Suprapubic skin (tissue), 4 donors: Measurements from ENCODE around the gene PKP2. TPM values are rescaled to one million over a fixed set of nuclear protein-coding genes. Genes with fewer than 3 reads are reported as not detected.

Experiments used
- DNase-seq, 2 donors: peaks; one replicate each; pipeline ENCODE4 v3.0.0-alpha.2; 2019; ENCODE audit warnings: low spot score in 2 of 2
- H3K27ac ChIP-seq: fragments of 200-600 bp; sonication (generic); one replicate; pipeline ENCODE4 v1.5.1; 2019
- H3K27me3 ChIP-seq: fragments of 200-600 bp; sonication (generic); one replicate; pipeline ENCODE4 v1.5.1; 2019
- H3K36me3 ChIP-seq: fragments of 200-600 bp; sonication (generic); one replicate; pipeline ENCODE4 v1.5.1; 2019
- H3K4me1 ChIP-seq: fragments of 200-600 bp; sonication (generic); one replicate; pipeline ENCODE4 v1.5.1; 2019
- H3K4me3 ChIP-seq: fragments of 200-600 bp; sonication (generic); one replicate; pipeline ENCODE4 v1.5.1; 2019; ENCODE audit warnings: mild to moderate bottlenecking
- H3K9me3 ChIP-seq: fragments of 200-600 bp; sonication (generic); one replicate; pipeline ENCODE4 v1.5.1; 2019
- CTCF ChIP-seq, 2 donors: fragments of 200-600 bp in 1 of 2; fragments of 450-650 bp in 1 of 2; sonication (generic) in 1 of 2; IDR thresholded peaks; one replicate each; pipeline ENCODE4 v1.5.1; 2016 to 2019; ENCODE audit warnings: antibody characterized with exemption in 2 of 2, mild to moderate bottlenecking in 1 of 2, moderate library complexity in 1 of 2
- EP300 ChIP-seq: sonication (generic); formaldehyde crosslinking; IDR thresholded peaks from one replicate; pipeline ENCODE4 v1.6.1; 2017; ENCODE audit warnings: antibody characterized with exemption
- POLR2A ChIP-seq, 2 donors: fragments of 450-650 bp; IDR thresholded peaks; one replicate each; pipeline ENCODE4 v1.6.1; 2017; ENCODE audit warnings: antibody characterized with exemption in 2 of 2, mild to moderate bottlenecking in 2 of 2, moderate library complexity in 2 of 2
- POLR2AphosphoS5 ChIP-seq, 3 donors: sonication (generic); formaldehyde crosslinking; IDR thresholded peaks; one replicate each; pipeline ENCODE4 v1.6.1; 2017; ENCODE audit warnings: antibody characterized with exemption in 3 of 3
- WGBS: methylation state at CpG from one replicate; pipeline ENCODE4 v1.1.5; 2018; 5-methylcytosine and 5-hydroxymethylcytosine counted together
- total RNA-seq, 4 donors: library from RNA; depleted of rRNA; stranded (reverse); fragments of >200 nt; gene quantifications; one replicate each; pipeline ENCODE4 v1.1.0, GENCODE V29; 2016

PKP2 gene
- total RNA-seq, 4 donors from 2014 or later = 5.4 to 16.3 (median 6.0) TPM

- H3K9me3 ChIP-seq = no peaks in the 10 kb centered on the region
- H3K4me3 ChIP-seq = no peak overlapping the region
- H3K36me3 ChIP-seq = no peaks in the 10 kb centered on the region
- no peaks in the 10 kb centered on the region for H3K4me1 ChIP-seq
- DNase-seq = no peak
- H3K27me3 ChIP-seq = no peaks in the 10 kb centered on the region
- no peak for TF ChIP-seq POLR2AphosphoS5 (IDR thresholded peaks at IDR 0.05)
- no peak for TF ChIP-seq POLR2A (IDR thresholded peaks at IDR 0.05)
- no peak for TF ChIP-seq EP300
- no peak for TF ChIP-seq CTCF (IDR thresholded peaks at IDR 0.05)
- H3K27ac ChIP-seq = no peak overlapping the region
- WGBS = 79% methylated on average over 8 of the region's 8 CpGs
Measured at GRCh38 chr12:32922546-32923297, 26.1 kb upstream of the PKP2 start.

- Histone ChIP-seq H3K27ac (no peak overlapping the region), H3K4me3 (no peak overlapping the region), H3K27me3 (no peaks in the 10 kb centered on the region), H3K36me3 (no peaks in the 10 kb centered on the region), H3K9me3 (no peaks in the 10 kb centered on the region), H3K4me1 (no peaks in the 10 kb centered on the region)
- DNase-seq = no peak
- TF ChIP-seq POLR2A (IDR thresholded peaks at IDR 0.05) (no peak), EP300 (no peak), POLR2AphosphoS5 (IDR thresholded peaks at IDR 0.05) (no peak), CTCF (IDR thresholded peaks at IDR 0.05) (no peak)
- WGBS = 56% methylated on average over 2 of the region's 2 CpGs
Measured at GRCh38 chr12:32921397-32921796, 24.8 kb upstream of the PKP2 start.

- Histone ChIP-seq H3K4me3 (no peak overlapping the region), H3K9me3 (no peaks in the 10 kb centered on the region), H3K27me3 (no peaks in the 10 kb centered on the region), H3K4me1 (no peaks in the 10 kb centered on the region), H3K36me3 (no peaks in the 10 kb centered on the region), H3K27ac (no peak overlapping the region)
- no peak for TF ChIP-seq CTCF (IDR thresholded peaks at IDR 0.05)
- DNase-seq = no peak
- 59% methylated on average over 8 of the region's 8 CpGs for WGBS
Measured at GRCh38 chr12:32920506-32921085, 24.0 kb upstream of the PKP2 start.

GRCh38 chr12:32918890-32919801 lies 22.6 kb upstream of the PKP2 start:
- H3K9me3 ChIP-seq = no peaks in the 10 kb centered on the region
- no peak overlapping the region for H3K4me3 ChIP-seq
- no peak overlapping the region for H3K27ac ChIP-seq
- no peaks in the 10 kb centered on the region for H3K36me3 ChIP-seq
- WGBS = 50% methylated on average over 11 of the region's 11 CpGs
- no peaks in the 10 kb centered on the region for H3K27me3 ChIP-seq
- H3K4me1 ChIP-seq = no peaks in the 10 kb centered on the region
- TF ChIP-seq EP300 = no peak
- no peak for TF ChIP-seq POLR2AphosphoS5 (IDR thresholded peaks at IDR 0.05)
- DNase-seq = no peak

GRCh38 chr12:32917094-32917611 lies 20.6 kb upstream of the PKP2 start:
- Histone ChIP-seq H3K4me3 (no peak overlapping the region), H3K27ac (no peak overlapping the region), H3K36me3 (no peaks in the 10 kb centered on the region), H3K27me3 (no peaks in the 10 kb centered on the region), H3K4me1 (no peaks in the 10 kb centered on the region), H3K9me3 (no peaks in the 10 kb centered on the region)
- DNase-seq = no peak
- no peak for TF ChIP-seq CTCF (IDR thresholded peaks at IDR 0.05)
- no peak for TF ChIP-seq POLR2AphosphoS5 (IDR thresholded peaks at IDR 0.05)
- TF ChIP-seq EP300 = no peak
- TF ChIP-seq POLR2A (IDR thresholded peaks at IDR 0.05) = no peak
